ENCODE data around the gene LIN52. TPM values are rescaled to one million over a fixed set of nuclear protein-coding genes. Genes with fewer than 3 reads are reported as not detected.

Gene LIN52
- total and polyA plus RNA-seq, 2 experiments from 2014 or later, result 8.6 to 10.8 TPM

- peaks cover 20% of the 10 kb centered on the region; the same call in 1 of the 2 replicates for H3K27me3 ChIP-seq (ENCODE audit: insufficient read depth)
- H3F3A ChIP-seq (replicated peaks; ENCODE audit: low read depth), result no peaks in the 10 kb centered on the region
- H3K4me3 ChIP-seq, result no peak overlapping the region
- Mint-ChIP-seq H3K9me3 (no peaks in the 10 kb centered on the region), H3K4me1 (no peaks in the 10 kb centered on the region; the same call in 2 of the 3 replicates), H3K27me3 (ENCODE audit: insufficient read depth, low read depth, poor library complexity) (peaks cover 25% of the 10 kb centered on the region), H3K4me3 (no peak overlapping the region), H3K27ac (no peak overlapping the region), H3K36me3 (ENCODE audit: low read depth) (no peaks in the 10 kb centered on the region)
- no peak overlapping the region for H3K27ac ChIP-seq (ENCODE audit: low read depth)
- ATAC-seq (no peak), DNase-seq (ENCODE audit: low spot score) (no peak)
- no peaks in the 10 kb centered on the region; the same call in 1 of the 2 replicates for H4K20me1 ChIP-seq (replicated peaks; ENCODE audit: insufficient read depth)
- H3K36me3 ChIP-seq (ENCODE audit: insufficient read depth), result no peaks in the 10 kb centered on the region
- no peak overlapping the region for H3K4me2 ChIP-seq
- no peak for TF ChIP-seq ZNF462 (CRISPR knock-in tag; IDR thresholded peaks at IDR 0.05)
- TF ChIP-seq POLR2AphosphoS5 (IDR thresholded peaks at IDR 0.05; ENCODE audit: low read depth), result no peak
- TF ChIP-seq ZNF331 (CRISPR knock-in tag; IDR thresholded peaks at IDR 0.05; ENCODE audit: low read depth), result no peak
- no peak for TF ChIP-seq EZH2phosphoT487 (IDR thresholded peaks at IDR 0.05; ENCODE audit: unreplicated experiment)
- TF ChIP-seq CREB1 (CRISPR knock-in tag; IDR thresholded peaks at IDR 0.05; ENCODE audit: low read depth), result no peak
- no peak for TF ChIP-seq NANOG (IDR thresholded peaks at IDR 0.05; ENCODE audit: borderline replicate concordance)
- TF ChIP-seq STAT1 (IDR thresholded peaks at IDR 0.05; ENCODE audit: unreplicated experiment), result no peak
- TF ChIP-seq, protein P1, sequence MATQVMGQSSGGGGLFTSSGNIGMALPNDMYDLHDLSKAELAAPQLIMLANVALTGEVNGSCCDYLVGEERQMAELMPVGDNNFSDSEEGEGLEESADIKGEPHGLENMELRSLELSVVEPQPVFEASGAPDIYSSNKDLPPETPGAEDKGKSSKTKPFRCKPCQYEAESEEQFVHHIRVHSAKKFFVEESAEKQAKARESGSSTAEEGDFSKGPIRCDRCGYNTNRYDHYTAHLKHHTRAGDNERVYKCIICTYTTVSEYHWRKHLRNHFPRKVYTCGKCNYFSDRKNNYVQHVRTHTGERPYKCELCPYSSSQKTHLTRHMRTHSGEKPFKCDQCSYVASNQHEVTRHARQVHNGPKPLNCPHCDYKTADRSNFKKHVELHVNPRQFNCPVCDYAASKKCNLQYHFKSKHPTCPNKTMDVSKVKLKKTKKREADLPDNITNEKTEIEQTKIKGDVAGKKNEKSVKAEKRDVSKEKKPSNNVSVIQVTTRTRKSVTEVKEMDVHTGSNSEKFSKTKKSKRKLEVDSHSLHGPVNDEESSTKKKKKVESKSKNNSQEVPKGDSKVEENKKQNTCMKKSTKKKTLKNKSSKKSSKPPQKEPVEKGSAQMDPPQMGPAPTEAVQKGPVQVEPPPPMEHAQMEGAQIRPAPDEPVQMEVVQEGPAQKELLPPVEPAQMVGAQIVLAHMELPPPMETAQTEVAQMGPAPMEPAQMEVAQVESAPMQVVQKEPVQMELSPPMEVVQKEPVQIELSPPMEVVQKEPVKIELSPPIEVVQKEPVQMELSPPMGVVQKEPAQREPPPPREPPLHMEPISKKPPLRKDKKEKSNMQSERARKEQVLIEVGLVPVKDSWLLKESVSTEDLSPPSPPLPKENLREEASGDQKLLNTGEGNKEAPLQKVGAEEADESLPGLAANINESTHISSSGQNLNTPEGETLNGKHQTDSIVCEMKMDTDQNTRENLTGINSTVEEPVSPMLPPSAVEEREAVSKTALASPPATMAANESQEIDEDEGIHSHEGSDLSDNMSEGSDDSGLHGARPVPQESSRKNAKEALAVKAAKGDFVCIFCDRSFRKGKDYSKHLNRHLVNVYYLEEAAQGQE (IDR thresholded peaks at IDR 0.05; ENCODE audit: unreplicated experiment), result no peak
- TF ChIP-seq JUNB (IDR thresholded peaks at IDR 0.05; ENCODE audit: unreplicated experiment), result no peak
- TF ChIP-seq EZH2 (IDR thresholded peaks at IDR 0.05; ENCODE audit: low read depth, unreplicated experiment), result no peak
- no peak for TF ChIP-seq ZNF114 (CRISPR knock-in tag; IDR thresholded peaks at IDR 0.05)
- TF ChIP-seq, protein P2, sequence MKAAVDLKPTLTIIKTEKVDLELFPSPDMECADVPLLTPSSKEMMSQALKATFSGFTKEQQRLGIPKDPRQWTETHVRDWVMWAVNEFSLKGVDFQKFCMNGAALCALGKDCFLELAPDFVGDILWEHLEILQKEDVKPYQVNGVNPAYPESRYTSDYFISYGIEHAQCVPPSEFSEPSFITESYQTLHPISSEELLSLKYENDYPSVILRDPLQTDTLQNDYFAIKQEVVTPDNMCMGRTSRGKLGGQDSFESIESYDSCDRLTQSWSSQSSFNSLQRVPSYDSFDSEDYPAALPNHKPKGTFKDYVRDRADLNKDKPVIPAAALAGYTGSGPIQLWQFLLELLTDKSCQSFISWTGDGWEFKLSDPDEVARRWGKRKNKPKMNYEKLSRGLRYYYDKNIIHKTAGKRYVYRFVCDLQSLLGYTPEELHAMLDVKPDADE (IDR thresholded peaks at IDR 0.05), result no peak
- TF ChIP-seq, protein P3, sequence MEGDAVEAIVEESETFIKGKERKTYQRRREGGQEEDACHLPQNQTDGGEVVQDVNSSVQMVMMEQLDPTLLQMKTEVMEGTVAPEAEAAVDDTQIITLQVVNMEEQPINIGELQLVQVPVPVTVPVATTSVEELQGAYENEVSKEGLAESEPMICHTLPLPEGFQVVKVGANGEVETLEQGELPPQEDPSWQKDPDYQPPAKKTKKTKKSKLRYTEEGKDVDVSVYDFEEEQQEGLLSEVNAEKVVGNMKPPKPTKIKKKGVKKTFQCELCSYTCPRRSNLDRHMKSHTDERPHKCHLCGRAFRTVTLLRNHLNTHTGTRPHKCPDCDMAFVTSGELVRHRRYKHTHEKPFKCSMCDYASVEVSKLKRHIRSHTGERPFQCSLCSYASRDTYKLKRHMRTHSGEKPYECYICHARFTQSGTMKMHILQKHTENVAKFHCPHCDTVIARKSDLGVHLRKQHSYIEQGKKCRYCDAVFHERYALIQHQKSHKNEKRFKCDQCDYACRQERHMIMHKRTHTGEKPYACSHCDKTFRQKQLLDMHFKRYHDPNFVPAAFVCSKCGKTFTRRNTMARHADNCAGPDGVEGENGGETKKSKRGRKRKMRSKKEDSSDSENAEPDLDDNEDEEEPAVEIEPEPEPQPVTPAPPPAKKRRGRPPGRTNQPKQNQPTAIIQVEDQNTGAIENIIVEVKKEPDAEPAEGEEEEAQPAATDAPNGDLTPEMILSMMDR (conservative IDR thresholded peaks at IDR 0.05; ENCODE audit: low read depth in 2 of 2), result no peak
- no peaks in the 10 kb centered on the region for H3K79me2 ChIP-seq (replicated peaks; ENCODE audit: insufficient read depth)
- H2AFZ ChIP-seq, result no peak overlapping the region
- H3K9me2 ChIP-seq (ENCODE audit: insufficient read depth), result no peaks in the 10 kb centered on the region
- H3K4me1 ChIP-seq (ENCODE audit: insufficient read depth), result no peaks in the 10 kb centered on the region
Observed at GRCh38 chr14:74220991-74221390, 136.2 kb downstream of the LIN52 start.

Data from GM23338 (cell line).